Astrocyte (in vitro differentiated cells and primary cell): ENCODE results near the gene ARL8B. TPM values are rescaled to one million over a fixed set of nuclear protein-coding genes. Genes with fewer than 3 reads are reported as not detected.

Source experiments
- DNase-seq: peaks from one replicate; pipeline ENCODE4 v3.0.0-alpha.2; 2010; ENCODE audit warnings: low read depth
- FAIRE-seq: peaks from 2 replicates; lab custom pipeline; 2011; peaks lifted over from hg19 to GRCh38; lab: Jason Lieb, UNC
- H2AFZ ChIP-seq: 2 replicates; pipeline ENCODE4 v1.6.0; 2012; ENCODE audit warnings: low read depth, low read length, inconsistent platforms
- H3K27ac ChIP-seq: 2 replicates; pipeline ENCODE4 v1.5.1; 2011; ENCODE audit warnings: low read depth, low read length, inconsistent platforms
- H3K27me3 ChIP-seq: 2 replicates; pipeline ENCODE4 v1.6.0; 2011; ENCODE audit warnings: low read length, inconsistent platforms; ENCODE audit not compliant: insufficient read depth
- H3K36me3 ChIP-seq: 2 replicates; pipeline ENCODE4 v1.5.1; 2011; ENCODE audit warnings: low read length, inconsistent platforms; ENCODE audit not compliant: insufficient read depth
- H3K4me1 ChIP-seq: 2 replicates; pipeline ENCODE4 v1.5.1; 2011; ENCODE audit warnings: low read length, inconsistent platforms; ENCODE audit not compliant: insufficient read depth
- H3K4me2 ChIP-seq: 2 replicates; pipeline ENCODE4 v1.6.0; 2012; ENCODE audit warnings: low read length, inconsistent platforms
- H3K4me3 ChIP-seq: 2 replicates; pipeline ENCODE4 v1.5.1; 2011; ENCODE audit warnings: low read depth, mild to moderate bottlenecking, low read length, inconsistent platforms; ENCODE audit not compliant: insufficient read depth
- H3K79me2 ChIP-seq: 2 replicates; pipeline ENCODE4 v1.6.0; 2012; ENCODE audit warnings: mild to moderate bottlenecking, low read length, inconsistent platforms; ENCODE audit not compliant: insufficient read depth
- H3K9ac ChIP-seq: 2 replicates; pipeline ENCODE4 v1.6.0; 2012; ENCODE audit warnings: mild to moderate bottlenecking, low read length, inconsistent platforms
- H3K9me3 ChIP-seq: 2 replicates; pipeline ENCODE4 v1.5.1; 2012; ENCODE audit warnings: low read depth, mild to moderate bottlenecking, low read length, inconsistent platforms; ENCODE audit not compliant: insufficient read depth
- H4K20me1 ChIP-seq: 2 replicates; pipeline ENCODE4 v1.6.0; 2012; ENCODE audit warnings: low read length, inconsistent platforms; ENCODE audit not compliant: insufficient read depth
- H3K27ac Mint-ChIP-seq: one replicate; pipeline ENCODE4 v1.8.0; 2021; ENCODE audit warnings: mild to moderate bottlenecking, mixed read lengths; ENCODE audit not compliant: unreplicated experiment
- H3K27me3 Mint-ChIP-seq: one replicate; pipeline ENCODE4 v1.8.0; 2021; ENCODE audit warnings: low read depth, mixed read lengths; ENCODE audit not compliant: unreplicated experiment
- H3K36me3 Mint-ChIP-seq: one replicate; pipeline ENCODE4 v1.8.0; 2021; ENCODE audit warnings: low read depth, mixed read lengths; ENCODE audit not compliant: unreplicated experiment
- H3K4me1 Mint-ChIP-seq: one replicate; pipeline ENCODE4 v1.8.0; 2021; ENCODE audit warnings: low read depth, mixed read lengths; ENCODE audit not compliant: unreplicated experiment
- H3K4me3 Mint-ChIP-seq: one replicate; pipeline ENCODE4 v1.8.0; 2021; ENCODE audit warnings: mild to moderate bottlenecking, moderate library complexity, mixed read lengths; ENCODE audit not compliant: unreplicated experiment
- H3K9me3 Mint-ChIP-seq: one replicate; pipeline ENCODE4 v1.8.0; 2021; ENCODE audit warnings: mild to moderate bottlenecking, mixed read lengths; ENCODE audit not compliant: unreplicated experiment
- CTCF ChIP-seq: IDR thresholded peaks from 2 replicates; pipeline ENCODE4 v1.5.1; 2011; ENCODE audit warnings: low read depth, mild to moderate bottlenecking, inconsistent platforms, low read length, moderate library complexity; ENCODE audit not compliant: insufficient read depth
- EZH2 ChIP-seq: IDR thresholded peaks from 2 replicates; pipeline ENCODE4 v1.6.1; 2012; ENCODE audit warnings: mild to moderate bottlenecking, low read length, inconsistent platforms; ENCODE audit not compliant: insufficient read depth
- total RNA-seq: library from RNA; stranded (reverse); gene quantifications from 2 replicates; pipeline ENCODE4 v1.2.1, GENCODE V29; 2021

ARL8B gene
- total RNA-seq, 1 donor from 2014 or later = 64.1 TPM

DNA sequence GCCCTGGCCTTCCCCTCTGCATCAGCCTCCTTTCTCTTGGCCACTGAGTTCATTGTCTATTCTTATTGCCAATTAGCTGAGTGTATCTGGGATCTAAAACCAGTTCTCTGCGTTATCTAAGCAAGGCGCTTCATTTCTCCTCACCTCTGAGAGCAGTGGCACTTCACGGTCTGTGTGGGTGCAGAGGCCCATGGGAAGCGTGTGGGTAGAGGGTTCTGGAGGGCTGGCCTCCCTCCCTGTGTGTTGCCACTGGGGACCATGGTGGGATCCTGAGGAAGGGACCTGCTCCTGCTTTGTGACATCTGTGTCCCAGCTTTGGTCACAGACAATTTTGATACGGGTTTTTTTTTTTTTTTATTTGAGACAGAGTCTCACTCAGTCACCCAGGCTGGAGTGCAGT, 98.1 kb downstream of the ARL8B start:
- Histone ChIP-seq H3K36me3 (peaks cover 17% of the 10 kb centered on the region), H3K9me3 (no peaks in the 10 kb centered on the region), H3K9ac (no peak overlapping the region), H3K4me3 (no peak overlapping the region), H3K79me2 (no peaks in the 10 kb centered on the region), H3K4me1 (no peaks in the 10 kb centered on the region), H3K27ac (no peak overlapping the region), H2AFZ (no peak overlapping the region), H3K27me3 (no peaks in the 10 kb centered on the region), H4K20me1 (peaks cover 3% of the 10 kb centered on the region), H3K4me2 (no peak overlapping the region)
- peaks cover 5% of the 10 kb centered on the region for H3K36me3 Mint-ChIP-seq
- H3K9me3 Mint-ChIP-seq = no peaks in the 10 kb centered on the region
- no peak overlapping the region for H3K27ac Mint-ChIP-seq
- no peaks in the 10 kb centered on the region for H3K27me3 Mint-ChIP-seq
- no peak for DNase-seq
- no peak overlapping the region for H3K4me3 Mint-ChIP-seq
- H3K4me1 Mint-ChIP-seq = peaks cover 11% of the 10 kb centered on the region
- TF ChIP-seq EZH2 (no peak), CTCF (no peak)
- FAIRE-seq = no peak

GRCh38 chr3:5220667-5221431, 98.8 kb downstream of the ARL8B start:
- Histone ChIP-seq H3K27me3 (no peaks in the 10 kb centered on the region), H3K9ac (no peak overlapping the region), H3K4me2 (no peak overlapping the region), H3K36me3 (peaks cover 13% of the 10 kb centered on the region), H2AFZ (no peak overlapping the region), H3K27ac (no peak overlapping the region), H3K79me2 (no peaks in the 10 kb centered on the region), H3K9me3 (no peaks in the 10 kb centered on the region), H3K4me3 (no peak overlapping the region), H4K20me1 (no peaks in the 10 kb centered on the region), H3K4me1 (no peaks in the 10 kb centered on the region)
- Mint-ChIP-seq H3K36me3 (peaks cover 2% of the 10 kb centered on the region), H3K4me1 (peaks cover 11% of the 10 kb centered on the region), H3K27me3 (no peaks in the 10 kb centered on the region), H3K27ac (no peak overlapping the region), H3K4me3 (no peak overlapping the region), H3K9me3 (no peaks in the 10 kb centered on the region)
- DNase-seq = no peak
- TF ChIP-seq EZH2 = no peak
- TF ChIP-seq CTCF = no peak
- no peak for FAIRE-seq

DNA sequence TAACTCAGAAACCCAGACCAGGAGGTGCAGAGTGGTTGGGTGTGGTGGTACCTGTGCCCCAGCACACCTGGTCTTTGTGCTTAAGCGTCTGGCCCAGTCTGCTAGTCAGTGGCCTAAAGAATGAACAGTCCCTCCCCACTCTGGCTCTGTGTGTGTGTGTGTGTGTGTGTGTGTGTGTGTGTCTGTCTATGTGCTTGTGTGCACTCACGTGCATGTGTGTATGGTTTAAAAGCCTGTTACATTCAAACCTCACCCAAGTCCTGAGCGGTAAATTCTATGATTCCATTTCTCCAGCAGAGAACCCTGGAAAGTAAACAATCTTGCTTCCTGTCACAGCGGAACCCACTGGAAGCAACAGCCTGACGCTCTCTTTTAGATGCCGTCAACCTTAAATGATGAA, 99.6 kb downstream of the ARL8B start:
- peaks cover 1% of the 10 kb centered on the region for H3K36me3 Mint-ChIP-seq
- no peak overlapping the region for H3K27ac ChIP-seq
- no peak overlapping the region for H3K4me3 ChIP-seq
- H3K27me3 Mint-ChIP-seq = no peaks in the 10 kb centered on the region
- H3K9ac ChIP-seq = no peak overlapping the region
- no peaks in the 10 kb centered on the region for H3K79me2 ChIP-seq
- no peak overlapping the region for H3K4me3 Mint-ChIP-seq
- no peaks in the 10 kb centered on the region for H3K4me1 ChIP-seq
- H3K9me3 Mint-ChIP-seq = no peaks in the 10 kb centered on the region
- TF ChIP-seq EZH2 (no peak), CTCF (no peak)
- DNase-seq = no peak
- H3K4me2 ChIP-seq = no peak overlapping the region
- no peaks in the 10 kb centered on the region for H3K27me3 ChIP-seq
- no peak overlapping the region for H2AFZ ChIP-seq
- H4K20me1 ChIP-seq = no peaks in the 10 kb centered on the region
- no peak overlapping the region for H3K27ac Mint-ChIP-seq
- peaks cover 7% of the 10 kb centered on the region for H3K36me3 ChIP-seq
- H3K4me1 Mint-ChIP-seq = peaks cover 11% of the 10 kb centered on the region
- no peak for FAIRE-seq
- H3K9me3 ChIP-seq = no peaks in the 10 kb centered on the region
